ENCODE results near the gene RYR3.

The RYR3 gene

GRCh38 chr15:33343275-33343674 is 32.5 kb downstream of the RYR3 start:
- Histone ChIP-seq H3K36me3 (ENCODE audit: insufficient read depth, low read length) (no peaks in the 10 kb centered on the region), H3K9ac (ENCODE audit: low read depth, low read length) (no peak overlapping the region), H3K9me3 (ENCODE audit: control insufficient read depth, insufficient read depth, low read length) (peaks cover 4% of the 10 kb centered on the region; the same call in 1 of the 2 replicates), H3K4me1 (ENCODE audit: insufficient read depth, low read length) (0 out of 2 replicates have a peak, but pooled peaks cover 7% of the 10 kb centered on the region)

GRCh38 chr15:33344111-33344510 is 33.3 kb downstream of the RYR3 start:
- Histone ChIP-seq H3K4me1 (ENCODE audit: insufficient read depth, low read length) (0 out of 2 replicates have a peak, but pooled peaks cover 7% of the 10 kb centered on the region), H3K36me3 (ENCODE audit: insufficient read depth, low read length) (no peaks in the 10 kb centered on the region), H3K9ac (ENCODE audit: low read depth, low read length) (no peak overlapping the region), H3K9me3 (ENCODE audit: control insufficient read depth, insufficient read depth, low read length) (peaks cover 4% of the 10 kb centered on the region; the same call in 1 of the 2 replicates)

GRCh38 chr15:33344530-33344929 is 33.8 kb downstream of the RYR3 start:
- Histone ChIP-seq H3K9ac (ENCODE audit: low read depth, low read length) (no peak overlapping the region), H3K9me3 (ENCODE audit: control insufficient read depth, insufficient read depth, low read length) (peaks cover 4% of the 10 kb centered on the region; the same call in 1 of the 2 replicates), H3K4me1 (ENCODE audit: insufficient read depth, low read length) (0 out of 2 replicates have a peak, but pooled peaks cover 7% of the 10 kb centered on the region), H3K36me3 (ENCODE audit: insufficient read depth, low read length) (no peaks in the 10 kb centered on the region)

GRCh38 chr15:33354411-33354810 is 43.6 kb downstream of the RYR3 start:
- no peaks in the 10 kb centered on the region for H3K4me1 ChIP-seq (ENCODE audit: insufficient read depth, low read length)
- H3K9ac ChIP-seq (ENCODE audit: low read depth, low read length) = no peak overlapping the region
- no peaks in the 10 kb centered on the region for H3K36me3 ChIP-seq (ENCODE audit: insufficient read depth, low read length)
- H3K9me3 ChIP-seq (ENCODE audit: control insufficient read depth, insufficient read depth, low read length) = no peaks in the 10 kb centered on the region

- H3K36me3 ChIP-seq (ENCODE audit: insufficient read depth, low read length) = no peaks in the 10 kb centered on the region
- H3K9me3 ChIP-seq (ENCODE audit: control insufficient read depth, insufficient read depth, low read length) = no peaks in the 10 kb centered on the region
- H3K9ac ChIP-seq (ENCODE audit: low read depth, low read length) = no peak overlapping the region
- H3K4me1 ChIP-seq (ENCODE audit: insufficient read depth, low read length) = no peaks in the 10 kb centered on the region
Measured at GRCh38 chr15:33357845-33358244, 47.1 kb downstream of the RYR3 start.

DNA sequence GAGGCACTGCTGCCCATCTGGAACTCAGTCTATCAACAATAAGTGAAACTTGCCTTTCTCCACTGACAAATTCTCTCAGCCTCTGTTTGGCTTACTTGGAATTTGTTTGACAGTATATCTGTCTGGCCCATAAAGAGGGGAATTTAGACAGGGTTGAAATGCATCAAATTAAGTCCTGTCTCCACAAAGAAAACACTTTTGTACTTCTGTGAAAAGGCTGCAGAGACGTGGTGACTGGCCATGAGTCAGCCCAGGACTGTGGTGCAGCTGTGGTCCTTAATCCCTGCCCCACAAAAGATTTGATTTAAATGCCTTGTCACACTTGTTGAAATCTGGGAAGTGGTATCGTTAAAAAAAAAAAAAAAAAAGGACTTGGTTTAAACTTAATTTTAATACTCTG is 47.5 kb downstream of the RYR3 start:
- no peak overlapping the region for H3K9ac ChIP-seq (ENCODE audit: low read depth, low read length)
- H3K36me3 ChIP-seq (ENCODE audit: insufficient read depth, low read length) = no peaks in the 10 kb centered on the region
- no peaks in the 10 kb centered on the region for H3K4me1 ChIP-seq (ENCODE audit: insufficient read depth, low read length)
- no peaks in the 10 kb centered on the region for H3K9me3 ChIP-seq (ENCODE audit: control insufficient read depth, insufficient read depth, low read length)

GRCh38 chr15:33360886-33361285 is 50.1 kb downstream of the RYR3 start:
- no peak overlapping the region for H3K9ac ChIP-seq (ENCODE audit: low read depth, low read length)
- H3K4me1 ChIP-seq (ENCODE audit: insufficient read depth, low read length) = no peaks in the 10 kb centered on the region
- no peaks in the 10 kb centered on the region for H3K36me3 ChIP-seq (ENCODE audit: insufficient read depth, low read length)
- no peaks in the 10 kb centered on the region for H3K9me3 ChIP-seq (ENCODE audit: control insufficient read depth, insufficient read depth, low read length)

DNA sequence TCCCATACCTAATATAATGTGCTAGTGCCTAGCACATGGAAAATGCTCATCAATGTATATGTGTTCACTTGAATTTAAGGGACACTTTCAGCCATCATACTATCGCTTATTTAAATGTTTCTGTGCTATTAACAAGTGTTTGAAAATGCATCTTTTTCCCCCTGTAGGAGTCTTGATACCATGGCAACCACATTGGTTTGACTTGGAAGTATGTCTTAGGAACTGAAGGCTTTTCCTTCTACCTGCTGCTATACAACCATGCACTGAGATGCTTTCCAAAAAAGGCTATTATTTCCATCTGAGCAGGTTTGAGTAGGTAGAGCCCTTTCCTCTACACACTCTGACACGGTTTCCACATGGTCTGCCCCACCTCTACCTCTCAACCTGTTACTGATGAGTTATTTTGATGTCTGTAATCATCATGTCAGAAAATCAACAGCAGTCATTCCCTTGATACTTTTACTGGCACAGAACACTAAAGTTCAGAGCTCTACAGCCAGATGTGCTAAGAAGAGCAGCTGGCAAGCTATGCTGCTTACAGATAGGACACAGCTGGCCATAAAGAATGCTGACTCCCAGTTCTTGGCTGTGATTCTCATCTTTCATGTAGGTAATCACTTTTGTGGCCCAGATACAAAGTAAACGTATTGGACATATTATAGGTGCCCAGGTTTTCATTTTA is 59.3 kb downstream of the RYR3 start:
- H3K4me1 ChIP-seq (ENCODE audit: insufficient read depth, low read length) = no peaks in the 10 kb centered on the region
- no peaks in the 10 kb centered on the region for H3K36me3 ChIP-seq (ENCODE audit: insufficient read depth, low read length)
- no peaks in the 10 kb centered on the region for H3K9me3 ChIP-seq (ENCODE audit: control insufficient read depth, insufficient read depth, low read length)

DNA sequence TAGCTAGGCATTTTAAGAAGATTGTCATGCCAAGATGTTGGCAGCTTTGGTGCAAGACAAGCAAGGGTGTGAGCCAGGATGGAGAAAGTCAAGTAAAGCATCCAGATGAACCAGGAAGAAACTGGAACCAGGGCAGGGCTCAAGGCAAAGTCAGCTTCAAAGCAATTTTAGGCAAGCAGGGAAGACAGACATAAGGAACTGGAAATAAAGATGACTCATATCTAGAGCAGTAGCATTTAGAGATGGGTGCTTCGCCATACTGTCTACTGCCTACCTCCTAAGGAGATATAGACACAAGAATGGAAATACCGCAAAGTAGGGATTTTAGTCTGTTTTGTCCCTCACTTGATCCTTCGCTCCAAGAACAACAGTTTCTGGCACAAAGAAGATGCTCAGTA is 59.9 kb downstream of the RYR3 start:
- Histone ChIP-seq H3K36me3 (ENCODE audit: insufficient read depth, low read length) (no peaks in the 10 kb centered on the region), H3K9me3 (ENCODE audit: control insufficient read depth, insufficient read depth, low read length) (no peaks in the 10 kb centered on the region), H3K4me1 (ENCODE audit: insufficient read depth, low read length) (no peaks in the 10 kb centered on the region), H3K9ac (ENCODE audit: low read depth, low read length) (no peak overlapping the region)

More for the DNA sequence above, 59.3 kb downstream of the RYR3 start:
- H3K9ac ChIP-seq (ENCODE audit: low read depth, low read length) = no peak overlapping the region

- no peak overlapping the region for H3K9ac ChIP-seq (ENCODE audit: low read depth, low read length)
- no peaks in the 10 kb centered on the region for H3K9me3 ChIP-seq (ENCODE audit: control insufficient read depth, insufficient read depth, low read length)
- H3K36me3 ChIP-seq (ENCODE audit: insufficient read depth, low read length) = no peaks in the 10 kb centered on the region
- no peaks in the 10 kb centered on the region for H3K4me1 ChIP-seq (ENCODE audit: insufficient read depth, low read length)
Measured at GRCh38 chr15:33371159-33371558, 60.4 kb downstream of the RYR3 start.

DNA sequence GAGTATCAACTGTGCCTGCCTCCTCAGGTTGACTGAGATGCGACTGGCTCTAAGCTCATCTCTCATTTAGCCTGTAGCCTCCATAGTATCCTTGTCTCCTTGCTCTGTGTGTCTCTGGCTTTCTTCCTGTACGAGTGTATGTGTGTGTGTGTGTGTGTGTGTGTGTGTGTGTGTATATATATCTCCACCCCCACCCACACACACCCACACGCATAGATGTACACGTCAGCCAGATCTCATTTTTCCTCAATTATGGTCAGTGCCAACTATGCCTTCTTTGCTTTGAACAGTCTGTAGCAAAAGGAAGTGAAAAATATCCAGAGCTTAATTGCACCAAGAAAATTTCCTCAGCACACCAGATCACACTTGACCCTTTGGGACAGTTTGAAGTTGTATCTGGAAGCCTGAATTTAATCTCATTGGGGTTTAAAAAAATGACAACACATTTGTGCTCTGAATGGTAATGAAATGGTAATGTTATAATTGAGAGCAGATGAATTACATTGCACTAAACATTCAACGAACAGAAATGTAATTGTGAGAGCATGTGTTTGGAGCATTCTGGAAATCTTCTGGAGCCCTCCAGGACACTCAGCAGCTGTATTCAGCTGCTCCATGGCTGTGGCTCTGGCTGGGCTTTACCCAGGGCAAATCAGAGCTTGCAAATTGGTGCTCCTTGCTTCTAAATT is 63.6 kb downstream of the RYR3 start:
- Histone ChIP-seq H3K9ac (ENCODE audit: low read depth, low read length) (no peak overlapping the region), H3K4me1 (ENCODE audit: insufficient read depth, low read length) (no peaks in the 10 kb centered on the region), H3K9me3 (ENCODE audit: control insufficient read depth, insufficient read depth, low read length) (no peaks in the 10 kb centered on the region), H3K36me3 (ENCODE audit: insufficient read depth, low read length) (no peaks in the 10 kb centered on the region)

- no peak overlapping the region for H3K9ac ChIP-seq (ENCODE audit: low read depth, low read length)
- H3K36me3 ChIP-seq (ENCODE audit: insufficient read depth, low read length) = no peaks in the 10 kb centered on the region
- H3K4me1 ChIP-seq (ENCODE audit: insufficient read depth, low read length) = no peaks in the 10 kb centered on the region
- H3K9me3 ChIP-seq (ENCODE audit: control insufficient read depth, insufficient read depth, low read length) = no peaks in the 10 kb centered on the region
Measured at GRCh38 chr15:33375236-33375635, 64.5 kb downstream of the RYR3 start.

- H3K9ac ChIP-seq (ENCODE audit: low read depth, low read length) = no peak overlapping the region
- no peaks in the 10 kb centered on the region for H3K9me3 ChIP-seq (ENCODE audit: control insufficient read depth, insufficient read depth, low read length)
- H3K36me3 ChIP-seq (ENCODE audit: insufficient read depth, low read length) = no peaks in the 10 kb centered on the region
- H3K4me1 ChIP-seq (ENCODE audit: insufficient read depth, low read length) = no peaks in the 10 kb centered on the region
Measured at GRCh38 chr15:33377204-33377603, 66.4 kb downstream of the RYR3 start.

DNA sequence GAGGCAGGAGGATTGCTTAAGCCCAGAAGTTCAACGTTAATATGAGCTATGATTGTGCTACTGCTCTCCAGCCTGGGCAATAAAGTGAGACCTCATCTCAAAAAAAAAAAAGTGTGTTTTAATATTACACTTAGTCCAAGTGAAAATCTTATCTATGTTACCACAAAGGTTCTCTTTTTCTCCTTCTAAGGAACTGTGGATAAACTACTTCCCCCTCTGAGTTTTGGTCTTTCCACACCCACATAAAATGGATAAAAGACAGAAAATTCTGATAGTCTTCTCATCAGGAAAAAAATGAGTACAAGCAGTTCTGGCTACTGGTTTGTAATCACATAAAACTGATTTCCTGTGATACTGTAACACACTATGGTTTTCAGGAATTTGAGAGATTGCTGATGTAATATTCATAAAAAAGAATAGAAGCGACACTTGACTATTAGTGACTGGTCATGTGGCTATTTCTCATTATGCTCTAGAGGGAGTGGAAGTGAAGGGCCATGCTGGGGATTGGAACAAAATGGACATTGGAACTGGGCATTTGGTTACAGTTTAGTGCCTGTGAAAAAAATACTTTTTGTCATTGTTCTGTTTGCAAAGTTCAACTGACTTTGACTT is 68.2 kb downstream of the RYR3 start:
- no peaks in the 10 kb centered on the region for H3K9me3 ChIP-seq (ENCODE audit: control insufficient read depth, insufficient read depth, low read length)
- no peaks in the 10 kb centered on the region for H3K36me3 ChIP-seq (ENCODE audit: insufficient read depth, low read length)
- H3K4me1 ChIP-seq (ENCODE audit: insufficient read depth, low read length) = no peaks in the 10 kb centered on the region
- H3K9ac ChIP-seq (ENCODE audit: low read depth, low read length) = no peak overlapping the region

DNA sequence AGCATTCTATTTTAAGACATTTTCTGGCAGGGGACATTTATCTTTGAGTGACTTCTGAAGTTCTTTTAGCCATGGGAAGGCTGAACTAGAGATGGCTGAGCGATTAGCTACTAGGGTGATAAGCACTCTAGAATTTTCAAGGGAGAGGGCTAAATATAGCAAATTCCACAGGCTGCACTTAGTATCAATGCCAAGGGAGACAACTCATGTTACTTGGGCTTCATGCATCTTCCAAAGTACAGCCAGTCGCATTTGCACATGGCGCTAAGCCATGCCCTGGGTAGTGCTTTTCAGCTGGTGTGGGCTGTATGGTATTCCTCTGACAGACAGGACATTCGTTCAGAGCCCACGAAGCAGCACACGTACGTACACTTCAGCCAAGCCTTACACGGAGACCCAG is 69.6 kb downstream of the RYR3 start:
- Histone ChIP-seq H3K36me3 (ENCODE audit: insufficient read depth, low read length) (no peaks in the 10 kb centered on the region), H3K9me3 (ENCODE audit: control insufficient read depth, insufficient read depth, low read length) (no peaks in the 10 kb centered on the region), H3K9ac (ENCODE audit: low read depth, low read length) (no peak overlapping the region), H3K4me1 (ENCODE audit: insufficient read depth, low read length) (no peaks in the 10 kb centered on the region)
